Thyroid gland (tissue), 4 donors: ENCODE measurements around the gene RIOK3.
"Not testable (repeated sequence)": the region's sequence is repeated elsewhere in the genome, so short reads cannot be mapped to it uniquely, and the experiment has no call there.

Experiments
- POLR2A ChIP-seq, 2 donors: fragments of 450-650 bp; IDR thresholded peaks; one replicate each; pipeline ENCODE4 v1.6.1; 2017; ENCODE audit warnings: antibody characterized with exemption in 2 of 2, mild to moderate bottlenecking in 2 of 2, moderate library complexity in 1 of 2
- TF ChIP-seq, protein P1 (sequence below), 6 experiments: fragments of 200-600 bp in 3 of 6; fragments of 450-650 bp in 3 of 6; sonication (generic) in 3 of 6; IDR thresholded peaks; one replicate each; pipeline ENCODE4 v1.5.1; 2016 to 2019; ENCODE audit warnings: antibody characterized with exemption in 6 of 6, mild to moderate bottlenecking in 2 of 6, inconsistent platforms in 1 of 6, moderate library complexity in 1 of 6

DNA sequence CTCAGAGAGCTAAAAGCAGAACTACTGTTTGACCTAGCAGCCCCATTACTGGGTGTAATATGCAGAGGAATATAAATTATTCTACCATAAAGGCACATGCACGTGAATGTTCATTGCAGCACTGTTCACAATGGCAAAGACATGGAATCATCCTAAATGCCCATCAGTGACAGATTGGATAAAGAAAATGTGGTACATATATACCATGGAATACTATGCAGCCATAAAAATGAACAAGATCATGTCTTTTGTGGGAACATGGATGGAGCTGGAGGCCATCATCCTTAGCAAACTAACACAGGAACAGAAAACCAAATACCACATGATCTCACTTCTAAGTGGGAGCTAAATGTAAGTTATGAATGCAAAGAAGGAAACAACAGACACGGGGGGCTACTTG is 57.8 kb downstream of the RIOK3 start:
- TF ChIP-seq, protein P1, sequence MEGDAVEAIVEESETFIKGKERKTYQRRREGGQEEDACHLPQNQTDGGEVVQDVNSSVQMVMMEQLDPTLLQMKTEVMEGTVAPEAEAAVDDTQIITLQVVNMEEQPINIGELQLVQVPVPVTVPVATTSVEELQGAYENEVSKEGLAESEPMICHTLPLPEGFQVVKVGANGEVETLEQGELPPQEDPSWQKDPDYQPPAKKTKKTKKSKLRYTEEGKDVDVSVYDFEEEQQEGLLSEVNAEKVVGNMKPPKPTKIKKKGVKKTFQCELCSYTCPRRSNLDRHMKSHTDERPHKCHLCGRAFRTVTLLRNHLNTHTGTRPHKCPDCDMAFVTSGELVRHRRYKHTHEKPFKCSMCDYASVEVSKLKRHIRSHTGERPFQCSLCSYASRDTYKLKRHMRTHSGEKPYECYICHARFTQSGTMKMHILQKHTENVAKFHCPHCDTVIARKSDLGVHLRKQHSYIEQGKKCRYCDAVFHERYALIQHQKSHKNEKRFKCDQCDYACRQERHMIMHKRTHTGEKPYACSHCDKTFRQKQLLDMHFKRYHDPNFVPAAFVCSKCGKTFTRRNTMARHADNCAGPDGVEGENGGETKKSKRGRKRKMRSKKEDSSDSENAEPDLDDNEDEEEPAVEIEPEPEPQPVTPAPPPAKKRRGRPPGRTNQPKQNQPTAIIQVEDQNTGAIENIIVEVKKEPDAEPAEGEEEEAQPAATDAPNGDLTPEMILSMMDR (IDR thresholded peaks at IDR 0.05), result not testable (repeated sequence)
- TF ChIP-seq POLR2A (IDR thresholded peaks at IDR 0.05), result not testable (repeated sequence)
